ENCODE measurements around the gene ELF5. TPM values are rescaled to one million over a fixed set of nuclear protein-coding genes. Genes with fewer than 3 reads are reported as not detected.

Gene ELF5
- polyA plus RNA-seq, 5 donors, result 24.4 to 40.4 (median 28.4) TPM

Other genes starting within 250 kb of the ELF5 start
- gene ABTB2, start 155.8 kb downstream of the ELF5 start, polyA plus RNA-seq (ENCODE audit: insufficient read depth in 1 of 5, insufficient read length in 5 of 5, low replicate concordance in 1 of 5), result 1 to 10 TPM; 3.7 to 5.4 (median 4.1) TPM
- 100 to 1,000 TPM; 186 to 238 (median 218) TPM for gene CAT, start 74.9 kb downstream of the ELF5 start, polyA plus RNA-seq (ENCODE audit: insufficient read depth in 1 of 5, insufficient read length in 5 of 5, low replicate concordance in 1 of 5)
- 10 to 100 TPM in 4 of 5 donors, 1 to 10 TPM in 1; 9.6 to 15.7 (median 11.0) TPM for gene EHF, start 107.3 kb upstream of the ELF5 start, polyA plus RNA-seq (ENCODE audit: insufficient read depth in 1 of 5, insufficient read length in 5 of 5, low replicate concordance in 1 of 5)

All from right lung (tissue), 5 donors.